GM18873 (cell line): ENCODE results near the gene PRIM2.
"Not testable (repeated sequence)": the region's sequence is repeated elsewhere in the genome, so short reads cannot be mapped to it uniquely, and the experiment has no call there.

ENCODE experiments used
- ATAC-seq: cut with Tn5 transposase; IDR thresholded peaks from one replicate; pipeline ENCODE4 v1.9.1; 2021; ENCODE audit warnings: mild to moderate bottlenecking, moderate library complexity, moderate number of reproducible peaks; ENCODE audit not compliant: unreplicated experiment, low FRiP score

PRIM2 gene

GRCh38 chr6:57317060-57317943 lies at the start of gene PRIM2:
Gene PRIM2 (plus strand): TSS chr6:57317630. CDS start chr6:57318446, 816 bp downstream.
- peak; percentile 78 for ATAC-seq

GRCh38 chr6:57268294-57268640 lies 49.2 kb upstream of the PRIM2 start:
- no peak for ATAC-seq

GRCh38 chr6:57274113-57274824 lies 43.2 kb upstream of the PRIM2 start:
- ATAC-seq, result not testable (repeated sequence)

- ATAC-seq, result no peak
These were observed 42.0 kb upstream of the PRIM2 start for GRCh38 chr6:57275384-57275783.

- ATAC-seq, result no peak
These were observed 40.5 kb upstream of the PRIM2 start for GRCh38 chr6:57276946-57277345.

GRCh38 chr6:57278570-57278969 lies 38.9 kb upstream of the PRIM2 start:
- ATAC-seq, result no peak

GRCh38 chr6:57279013-57279412 lies 38.4 kb upstream of the PRIM2 start:
- no peak for ATAC-seq

- ATAC-seq, result no peak
These were observed 34.3 kb upstream of the PRIM2 start for GRCh38 chr6:57283106-57283505.

- ATAC-seq, result no peak
These were observed 33.4 kb upstream of the PRIM2 start for GRCh38 chr6:57283911-57284455.

- not testable (repeated sequence) for ATAC-seq
These were observed 29.3 kb upstream of the PRIM2 start for GRCh38 chr6:57288136-57288535.

- ATAC-seq, result not testable (repeated sequence)
These were observed 24.0 kb upstream of the PRIM2 start for GRCh38 chr6:57293472-57293871.

GRCh38 chr6:57294862-57295445 lies 22.5 kb upstream of the PRIM2 start:
- no peak for ATAC-seq

GRCh38 chr6:57297505-57297904 lies 19.9 kb upstream of the PRIM2 start:
- no peak for ATAC-seq

GRCh38 chr6:57298741-57299140 lies 18.7 kb upstream of the PRIM2 start:
- no peak for ATAC-seq

- ATAC-seq, result no peak
These were observed 15.7 kb upstream of the PRIM2 start for GRCh38 chr6:57301757-57302156.

GRCh38 chr6:57302477-57302876 lies 15.0 kb upstream of the PRIM2 start:
- no peak for ATAC-seq

- ATAC-seq, result no peak
These were observed 13.3 kb upstream of the PRIM2 start for GRCh38 chr6:57303931-57304681.

- no peak for ATAC-seq
These were observed 12.3 kb upstream of the PRIM2 start for GRCh38 chr6:57305107-57305506.

GRCh38 chr6:57305761-57306160 lies 11.7 kb upstream of the PRIM2 start:
- no peak for ATAC-seq

GRCh38 chr6:57306273-57306672 lies 11.2 kb upstream of the PRIM2 start:
- no peak for ATAC-seq
